ENCODE results near the gene KCNS3.
A peak's percentile ranks its signal among the peaks of the same experiment; 100 is the strongest.

- TF ChIP-seq CTCF (IDR thresholded peaks at IDR 0.05): no peak
- peak; percentile 48 for TF ChIP-seq POLR2A (IDR thresholded peaks at IDR 0.05)
- TF ChIP-seq EP300 (IDR thresholded peaks at IDR 0.05; ENCODE audit: low read depth): no peak
Measured at GRCh38 chr2:17878281-17879136, at the start of gene KCNS3.

All from transverse colon (tissue), 3 donors.